Sigmoid colon (tissue), 4 donors: Measurements from ENCODE around the gene ASPSCR1.

Experiments
- CTCF ChIP-seq, 4 experiments: fragments of 450-650 bp in 3 of 4; fragments of 200-600 bp in 1 of 4; IDR thresholded peaks; one replicate each; pipeline ENCODE4 v1.5.1; 2016 to 2019; ENCODE audit warnings: antibody characterized with exemption in 4 of 4, mild to moderate bottlenecking in 3 of 4, moderate library complexity in 2 of 4
- EP300 ChIP-seq, 4 donors: sonication (generic); formaldehyde crosslinking; IDR thresholded peaks; one replicate each; pipeline ENCODE4 v1.6.1; 2017; ENCODE audit warnings: antibody characterized with exemption in 4 of 4
- POLR2A ChIP-seq, 2 donors: fragments of 450-650 bp; IDR thresholded peaks; one replicate each; pipeline ENCODE4 v1.6.1; 2016; ENCODE audit warnings: antibody characterized with exemption in 2 of 2, mild to moderate bottlenecking in 2 of 2, moderate library complexity in 2 of 2
- POLR2AphosphoS5 ChIP-seq, 4 donors: sonication (generic); formaldehyde crosslinking; IDR thresholded peaks; one replicate each; pipeline ENCODE4 v1.6.1; 2017; ENCODE audit warnings: antibody characterized with exemption in 4 of 4

GRCh38 chr17:81960130-81960958 lies 17.1 kb upstream of the ASPSCR1 start:
- TF ChIP-seq CTCF (IDR thresholded peaks at IDR 0.05) = no peak
- TF ChIP-seq POLR2A (IDR thresholded peaks at IDR 0.05) = no peak
- no peak for TF ChIP-seq EP300 (IDR thresholded peaks at IDR 0.05)
- no peak for TF ChIP-seq POLR2AphosphoS5 (IDR thresholded peaks at IDR 0.05)
